SW 1271 (cell line): Measurements from ENCODE around the gene IP6K3.

Experiments
- DNase-seq, 2 experiments: peaks; one replicate each; lab custom pipeline; 2025; lab: John Stamatoyannopoulos, UW

The IP6K3 gene

GRCh38 chr6:33740204-33740608 is 6.5 kb downstream of the IP6K3 start:
- DNase-seq, result no peak

DNA sequence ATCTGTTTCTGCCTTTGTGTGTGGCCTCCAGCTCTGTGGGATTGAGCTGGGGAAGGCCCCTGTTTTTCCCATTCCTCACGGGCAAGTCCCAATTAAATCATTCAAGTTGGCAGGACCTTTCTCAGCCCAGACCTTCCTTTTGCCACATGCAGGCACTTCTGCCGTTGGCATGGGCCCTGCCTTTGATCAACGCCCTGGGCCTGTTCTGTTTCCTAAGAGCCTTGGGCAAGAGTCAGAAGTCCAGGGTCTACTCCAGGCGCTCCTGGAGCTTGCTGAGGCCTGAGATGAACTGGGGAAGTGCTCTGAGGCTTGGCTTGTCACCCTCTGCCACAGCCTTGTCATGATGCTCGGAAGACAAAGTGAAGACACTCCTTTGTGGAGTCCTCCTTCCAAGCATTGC is 7.1 kb downstream of the IP6K3 start:
- no peak for DNase-seq

- no peak for DNase-seq
Observed at GRCh38 chr6:33738879-33739278, 7.8 kb downstream of the IP6K3 start.

GRCh38 chr6:33738153-33738552 is 8.6 kb downstream of the IP6K3 start:
- DNase-seq, result no peak

- no peak for DNase-seq
Observed at GRCh38 chr6:33737267-33738026, 9.3 kb downstream of the IP6K3 start.

DNA sequence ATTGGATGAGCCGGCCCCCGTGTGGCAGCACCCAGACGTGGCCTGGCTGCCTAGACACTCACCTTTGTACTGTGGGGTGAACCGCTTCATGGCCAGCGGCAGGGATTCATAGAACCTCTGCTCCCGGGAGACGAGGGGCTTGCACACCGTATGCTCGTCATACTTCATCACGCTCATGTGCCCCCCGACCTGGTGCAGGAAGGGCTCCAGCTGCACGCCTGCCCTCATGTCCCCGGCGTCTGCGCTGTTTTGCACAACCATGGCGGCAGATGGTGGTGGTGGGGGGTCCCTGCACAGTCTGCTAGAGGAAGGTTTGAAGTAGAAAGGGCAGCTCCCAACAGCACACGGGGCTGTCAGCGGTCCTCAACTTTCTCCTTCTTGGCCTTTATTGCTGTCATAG is 11.5 kb downstream of the IP6K3 start:
- DNase-seq, result no peak

- DNase-seq, result no peak
Observed at GRCh38 chr6:33733709-33734007, 13.0 kb downstream of the IP6K3 start.

DNA sequence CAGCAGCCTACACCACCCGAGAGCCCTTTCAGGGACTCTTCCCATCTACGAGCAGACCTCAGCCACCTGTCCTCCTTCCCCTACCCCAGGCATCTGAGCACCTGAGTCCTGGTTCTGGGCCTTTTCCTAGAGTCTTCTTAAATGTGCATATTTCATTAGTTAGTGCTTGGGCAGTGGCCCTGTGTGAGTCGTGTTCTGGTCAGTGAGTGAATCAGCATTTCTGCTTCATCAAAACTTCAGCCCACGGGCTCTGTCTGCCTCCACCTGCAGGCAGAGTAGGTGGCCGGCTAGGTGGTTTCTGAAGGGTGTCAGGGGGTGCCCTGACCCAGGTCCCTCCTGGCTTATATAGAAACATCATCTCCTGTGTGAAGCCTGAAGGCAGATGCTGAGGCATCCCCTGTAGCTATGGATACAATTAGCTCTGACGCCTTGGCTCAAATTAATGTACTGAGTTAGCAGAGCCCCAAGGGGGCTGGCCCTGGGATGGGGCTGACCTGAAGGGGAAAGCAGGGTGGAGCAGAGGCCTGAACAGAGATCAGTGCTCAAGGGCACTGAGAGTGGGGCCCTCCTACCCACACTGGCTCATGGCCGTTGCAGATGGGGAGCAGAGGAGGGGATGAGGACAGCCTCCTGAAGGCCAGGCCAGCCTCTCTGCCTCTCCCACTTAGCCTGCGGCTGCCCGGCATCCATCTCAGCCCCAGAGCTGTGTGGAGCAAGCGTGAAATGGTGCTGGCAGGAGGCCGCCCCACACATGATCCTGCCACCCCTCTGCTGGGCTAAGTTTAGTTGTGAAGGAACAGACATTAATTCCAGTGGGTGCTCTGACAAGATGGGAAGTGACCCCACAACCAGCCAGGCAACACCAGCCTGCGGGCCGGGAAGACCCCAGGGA is 13.6 kb downstream of the IP6K3 start:
- DNase-seq, result no peak

DNA sequence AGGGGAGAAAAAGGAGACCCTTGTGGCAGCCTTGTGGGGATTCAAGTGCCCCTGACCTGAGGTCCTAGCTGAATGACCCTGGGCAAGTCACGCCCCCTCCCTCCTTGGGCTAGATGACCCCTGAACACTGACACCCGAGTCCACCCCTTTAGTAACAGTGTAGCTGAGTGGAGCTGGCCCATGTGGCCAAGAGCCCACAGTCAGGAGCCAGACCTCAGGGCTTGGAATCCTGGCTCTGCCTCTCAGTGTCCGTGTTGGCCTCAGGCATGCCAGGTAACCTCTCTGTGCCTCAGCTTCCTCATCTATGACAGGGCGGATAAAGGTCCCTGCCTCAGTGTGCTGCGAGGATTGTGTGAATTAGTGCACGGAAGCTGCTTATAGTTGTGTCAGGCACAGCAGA is 14.3 kb downstream of the IP6K3 start:
- no peak for DNase-seq

GRCh38 chr6:33731751-33732282 is 14.9 kb downstream of the IP6K3 start:
- DNase-seq, result no peak

DNA sequence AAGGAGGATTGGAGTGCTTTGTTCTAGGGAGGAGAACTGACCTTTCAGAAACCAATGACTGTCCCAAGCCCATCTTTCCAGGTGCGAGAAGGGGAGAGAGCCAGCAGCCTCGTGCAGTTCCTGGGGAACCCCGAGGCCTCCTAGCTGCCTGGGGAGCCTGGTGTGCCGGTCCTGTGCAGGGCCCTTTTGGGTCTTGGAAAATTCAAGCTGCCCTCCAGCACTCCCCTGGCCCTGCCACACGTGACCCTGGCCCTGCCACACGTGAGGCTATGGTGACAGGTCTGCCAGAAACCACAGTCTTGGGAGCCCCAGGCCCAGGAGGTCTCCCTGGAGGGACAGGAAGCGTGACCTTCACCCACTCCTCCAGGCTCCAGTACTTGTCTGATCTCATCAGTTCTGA is 15.7 kb downstream of the IP6K3 start:
- no peak for DNase-seq

GRCh38 chr6:33730611-33731010 is 16.1 kb downstream of the IP6K3 start:
- no peak for DNase-seq

DNA sequence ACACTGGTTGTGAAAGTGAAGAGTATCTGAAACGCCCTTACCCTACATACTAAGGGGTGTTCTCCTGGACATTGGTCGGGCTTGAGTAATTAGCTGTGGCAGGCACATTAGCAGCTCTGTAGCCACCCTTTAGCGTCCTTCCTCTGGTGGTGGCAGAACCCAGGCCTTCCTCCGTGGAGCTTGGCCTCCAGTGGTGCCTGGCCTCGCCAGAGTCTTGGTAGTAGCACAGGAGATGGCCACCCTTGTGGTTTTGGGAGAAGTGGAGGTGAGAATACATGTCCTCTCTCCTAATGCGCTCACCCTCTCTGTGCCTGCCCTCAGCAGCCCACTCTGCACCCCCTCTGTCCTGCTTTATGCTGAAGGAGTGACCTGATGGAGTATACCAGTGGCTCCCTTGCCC is 17.6 kb downstream of the IP6K3 start:
- DNase-seq, result no peak

GRCh38 chr6:33728438-33728837 is 18.3 kb downstream of the IP6K3 start:
- DNase-seq, result no peak

DNA sequence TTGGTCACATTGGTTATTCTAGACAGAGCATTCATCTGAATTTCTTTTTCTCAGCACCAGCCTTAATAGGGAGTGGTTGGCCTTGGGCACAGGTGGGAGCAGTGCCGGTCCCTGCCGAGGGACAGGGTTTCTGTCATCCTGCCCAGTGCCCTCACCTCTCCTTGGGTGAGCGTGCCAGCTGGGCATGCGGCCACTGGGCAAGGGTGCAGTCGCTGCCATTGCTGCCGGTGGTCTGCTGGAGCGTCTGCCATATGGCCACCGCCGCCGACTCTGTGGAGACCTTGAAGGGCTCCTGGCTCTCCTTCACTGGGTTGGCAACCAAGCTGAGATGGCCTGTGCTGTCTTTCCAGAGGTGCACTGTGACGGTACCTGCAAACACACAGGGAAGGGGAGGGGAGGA is 18.8 kb downstream of the IP6K3 start:
- DNase-seq, result no peak

GRCh38 chr6:33727126-33727525 is 19.6 kb downstream of the IP6K3 start:
- no peak for DNase-seq

DNA sequence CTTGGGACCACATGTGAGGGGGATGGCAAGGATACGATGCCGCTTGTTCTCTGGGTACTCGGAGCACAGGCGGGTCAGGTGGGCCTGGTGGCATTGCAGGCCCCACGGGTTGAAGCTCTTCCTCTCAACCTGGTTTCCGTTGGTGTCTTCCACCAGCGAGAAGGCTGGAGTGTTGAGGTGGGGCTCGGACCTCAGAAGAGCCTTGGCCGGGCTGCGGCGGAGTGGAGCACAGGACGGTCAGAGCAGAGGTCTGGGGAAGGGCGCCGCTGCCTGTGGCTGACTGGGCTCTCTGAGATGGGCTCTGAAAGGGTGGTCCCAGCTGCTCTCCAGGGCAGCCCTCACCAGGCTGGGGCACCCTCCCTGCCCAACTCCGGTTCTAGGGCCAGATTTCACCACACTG is 20.0 kb downstream of the IP6K3 start:
- no peak for DNase-seq

DNA sequence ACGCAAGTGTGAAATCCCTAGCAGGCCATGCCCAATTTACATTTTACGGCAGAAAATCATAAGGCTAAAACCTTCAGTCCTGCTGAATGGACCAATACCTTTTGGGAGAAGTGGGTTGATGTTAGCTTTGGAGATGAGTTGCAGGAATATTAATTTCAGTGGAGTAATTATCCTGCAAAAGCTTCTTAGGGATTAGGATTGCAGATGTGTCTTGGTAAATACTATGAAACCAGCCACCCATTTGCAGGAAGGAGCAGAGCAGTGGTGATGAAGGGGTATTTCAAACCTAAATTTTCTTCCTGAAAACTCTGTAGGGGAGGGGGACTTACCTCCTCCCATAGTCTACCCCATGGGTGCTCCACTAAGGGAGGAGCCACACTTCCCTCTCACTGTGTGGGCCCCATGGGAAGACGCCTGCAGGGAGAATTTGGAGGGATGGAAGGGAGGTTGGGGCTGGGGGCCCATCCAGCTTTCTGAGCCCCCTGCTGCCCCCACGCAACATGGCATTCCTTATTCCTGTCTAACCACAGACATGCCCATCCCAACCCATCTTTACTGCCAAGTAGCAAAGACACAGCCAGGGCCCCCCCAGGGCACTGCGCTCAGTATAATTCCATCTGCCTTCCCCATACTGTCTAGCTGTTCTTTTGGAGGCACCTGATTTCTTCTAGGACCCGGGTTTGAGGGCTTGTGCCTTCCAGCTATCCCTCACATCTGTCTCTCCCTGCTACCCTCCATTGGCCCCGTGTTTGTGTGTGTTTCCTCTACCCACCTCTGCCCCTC is 20.6 kb downstream of the IP6K3 start:
- no peak for DNase-seq

DNA sequence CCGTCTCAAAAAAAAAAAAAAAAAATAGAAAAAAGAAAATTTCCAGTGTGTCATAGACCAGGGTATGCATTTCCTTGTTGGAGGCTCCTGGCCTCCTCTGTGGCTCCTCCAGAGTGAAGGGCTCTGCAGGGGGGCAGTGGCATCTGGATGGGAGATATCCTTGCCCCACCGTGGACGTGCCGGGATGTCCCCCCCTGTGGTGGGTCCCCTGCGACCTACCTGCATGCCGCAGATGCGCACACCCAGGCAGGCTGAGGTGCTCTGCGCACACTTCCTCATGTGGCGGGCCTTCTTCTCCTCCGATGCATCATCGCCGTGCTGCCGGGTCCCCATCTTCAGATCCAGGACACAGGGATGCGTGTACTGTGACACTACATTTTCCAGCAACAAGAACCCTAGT is 21.5 kb downstream of the IP6K3 start:
- no peak for DNase-seq

DNA sequence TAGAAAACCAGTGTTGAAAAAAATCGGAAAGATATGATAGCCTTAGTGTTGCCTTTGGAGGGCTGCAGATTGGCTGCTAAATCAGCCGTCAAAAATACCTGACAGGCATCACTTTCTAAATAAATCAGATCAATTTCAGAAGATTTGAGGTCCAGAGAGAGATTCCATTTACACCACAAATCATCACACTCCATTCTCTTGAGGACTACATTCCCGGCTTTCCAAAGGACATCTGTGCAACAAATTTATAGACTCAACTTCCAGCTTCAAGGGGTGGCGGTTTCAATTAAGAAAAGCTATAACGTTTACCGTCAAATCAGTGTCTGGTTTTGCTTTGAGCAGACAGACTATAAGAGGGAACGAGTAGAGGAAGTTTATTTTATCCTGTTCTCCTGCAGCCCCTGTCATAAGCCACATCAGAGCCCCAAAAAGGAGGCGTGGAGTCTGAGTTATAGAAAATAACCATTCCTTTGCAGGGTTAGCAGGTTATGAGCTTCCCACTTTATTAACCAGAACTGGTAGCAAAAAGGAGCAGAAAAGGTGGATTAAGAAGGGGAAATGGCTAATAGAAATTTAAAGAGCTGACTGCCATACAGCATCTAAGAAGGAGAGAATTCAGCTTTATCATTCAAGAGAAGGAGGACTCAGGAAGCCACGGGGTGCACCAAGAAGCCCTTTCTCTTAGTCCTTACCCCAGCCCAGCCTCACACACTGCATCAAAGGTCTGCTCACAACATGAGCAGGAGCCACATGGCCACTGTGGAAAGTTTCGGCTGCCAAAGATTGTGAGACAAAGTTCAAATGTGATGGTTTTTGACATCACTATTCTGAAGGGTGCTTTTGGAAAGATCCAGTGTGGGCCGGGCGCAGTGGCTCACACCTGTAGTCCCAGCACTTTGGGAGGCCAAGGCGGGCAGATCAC is 22.3 kb downstream of the IP6K3 start:
- DNase-seq, result no peak

- DNase-seq, result no peak
Observed at GRCh38 chr6:33723371-33724085, 23.2 kb downstream of the IP6K3 start.
